SH-SY5Y (cell line): ENCODE results near the gene RPS6KB1.

ENCODE experiments used
- GATA2 ChIP-seq: IDR thresholded peaks from 2 replicates; pipeline ENCODE4 v1.6.1; 2011; ENCODE audit warnings: mild to moderate bottlenecking, low read depth, low read length
- GATA3 ChIP-seq: IDR thresholded peaks from 2 replicates; pipeline ENCODE4 v1.6.1; 2011; ENCODE audit warnings: low read depth, mild to moderate bottlenecking, low read length, moderate library complexity

- TF ChIP-seq GATA2 (no peak), GATA3 (no peak)
Observed at GRCh38 chr17:59877965-59878364, 15.0 kb upstream of the RPS6KB1 start.
